HG02588 (cell line): ENCODE results near the gene SCLY.

ENCODE experiments used
- ATAC-seq: cut with Tn5 transposase; IDR thresholded peaks from one replicate; pipeline ENCODE4 v1.9.1; 2021; ENCODE audit warnings: mild to moderate bottlenecking, moderate library complexity; ENCODE audit not compliant: unreplicated experiment

Gene SCLY

DNA sequence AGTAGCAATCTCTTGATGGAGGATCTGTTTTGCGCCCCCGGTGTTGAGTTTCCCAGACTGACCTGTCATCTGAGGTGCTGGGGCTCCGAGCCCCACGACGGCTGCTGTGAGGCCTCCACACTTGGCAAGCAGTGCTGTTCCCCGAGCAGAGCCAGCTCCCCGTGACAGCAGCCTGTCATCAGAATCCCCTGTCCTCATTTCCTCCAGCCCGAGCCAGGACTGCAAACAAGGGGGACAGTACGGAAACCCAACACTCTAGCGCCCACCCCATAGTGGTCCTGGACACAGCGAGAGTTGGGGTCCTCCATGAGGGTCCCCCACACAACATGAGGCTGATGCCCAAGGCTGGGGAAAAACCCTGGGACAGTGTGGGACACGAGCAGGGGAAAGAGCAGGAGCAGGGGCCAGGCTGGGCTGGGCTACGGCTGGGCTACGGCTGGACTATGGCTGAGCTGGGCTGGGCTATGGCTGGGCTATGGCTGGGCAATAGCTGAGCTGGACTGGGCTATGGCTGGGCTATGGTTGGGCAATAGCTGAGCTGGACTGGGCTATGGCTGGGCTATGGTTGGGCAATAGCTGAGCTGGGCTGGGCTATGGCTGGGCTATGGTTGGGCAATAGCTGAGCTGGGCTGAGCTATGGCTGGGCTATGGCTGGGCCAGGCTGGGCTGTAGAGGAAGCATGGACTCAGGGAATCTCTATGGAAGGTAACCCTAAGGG is 76.2 kb downstream of the SCLY start:
- ATAC-seq: no peak

DNA sequence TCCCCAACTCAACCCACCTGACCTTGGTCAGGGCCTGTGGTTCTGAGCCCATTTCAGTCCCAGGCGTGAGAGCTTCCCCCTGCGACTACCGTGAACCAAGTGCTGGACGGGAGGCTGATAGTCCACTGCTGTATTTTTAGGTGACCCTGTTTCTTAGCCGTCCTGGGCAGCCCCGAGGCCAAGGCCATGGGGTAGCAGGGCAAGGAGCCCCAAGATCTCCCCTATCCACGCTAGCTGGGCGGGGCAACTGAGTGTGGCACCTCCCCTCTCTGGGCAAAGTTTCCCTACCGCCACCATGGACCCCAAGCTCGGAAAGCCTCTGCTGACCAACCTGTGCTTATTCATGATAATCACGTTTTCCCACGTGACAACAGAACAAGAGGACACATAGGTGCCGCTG is 77.1 kb downstream of the SCLY start:
- no peak for ATAC-seq

DNA sequence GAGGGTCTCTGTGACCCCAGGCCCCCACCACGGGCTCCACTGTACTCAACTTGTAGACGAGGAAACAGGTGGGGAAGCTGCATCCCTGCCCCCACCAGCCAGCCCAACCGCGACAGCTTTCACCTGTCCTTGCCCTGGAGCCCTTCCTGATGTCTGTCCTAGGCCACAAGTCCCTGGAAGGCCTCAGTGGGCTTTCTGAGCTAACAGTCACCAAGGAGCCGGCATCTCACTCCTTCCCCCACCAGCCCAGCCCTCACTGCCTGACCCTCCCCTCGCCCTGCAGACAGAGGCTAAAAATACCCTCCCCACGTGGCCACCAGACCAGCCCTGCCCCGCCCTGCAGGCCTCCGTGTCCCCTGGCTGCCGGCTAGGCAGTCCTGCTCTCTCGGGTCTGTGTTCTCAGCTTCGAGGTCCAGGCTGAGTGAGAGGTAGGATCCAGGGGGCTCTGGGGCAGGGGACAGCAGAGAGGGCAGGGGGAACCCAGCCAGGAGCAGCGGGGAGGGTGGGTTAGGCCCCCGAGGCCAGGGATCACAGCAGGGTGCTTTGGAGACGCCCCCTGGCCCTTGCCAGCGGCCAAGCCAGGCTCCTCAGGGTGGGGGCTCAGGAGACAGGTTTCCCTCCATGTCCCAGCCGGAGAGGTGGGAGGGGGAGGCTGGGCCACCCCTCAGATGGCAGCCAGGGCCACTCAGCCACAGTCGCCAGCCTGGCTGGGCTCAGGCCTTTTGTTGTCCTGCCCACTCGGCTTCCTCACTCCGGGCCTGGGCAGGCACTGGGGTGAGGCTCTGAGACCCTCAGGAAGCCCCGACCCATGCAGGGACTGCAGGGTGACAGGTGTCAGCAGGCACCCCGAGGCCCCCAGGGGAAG is 77.8 kb downstream of the SCLY start, which contains the start of gene KLHL30:
TSS of gene KLHL30 (plus strand) at position 338 of the 865 bp plus-strand sequence. CDS start 2,087 bp downstream, outside the sequence.
- ATAC-seq: no peak

DNA sequence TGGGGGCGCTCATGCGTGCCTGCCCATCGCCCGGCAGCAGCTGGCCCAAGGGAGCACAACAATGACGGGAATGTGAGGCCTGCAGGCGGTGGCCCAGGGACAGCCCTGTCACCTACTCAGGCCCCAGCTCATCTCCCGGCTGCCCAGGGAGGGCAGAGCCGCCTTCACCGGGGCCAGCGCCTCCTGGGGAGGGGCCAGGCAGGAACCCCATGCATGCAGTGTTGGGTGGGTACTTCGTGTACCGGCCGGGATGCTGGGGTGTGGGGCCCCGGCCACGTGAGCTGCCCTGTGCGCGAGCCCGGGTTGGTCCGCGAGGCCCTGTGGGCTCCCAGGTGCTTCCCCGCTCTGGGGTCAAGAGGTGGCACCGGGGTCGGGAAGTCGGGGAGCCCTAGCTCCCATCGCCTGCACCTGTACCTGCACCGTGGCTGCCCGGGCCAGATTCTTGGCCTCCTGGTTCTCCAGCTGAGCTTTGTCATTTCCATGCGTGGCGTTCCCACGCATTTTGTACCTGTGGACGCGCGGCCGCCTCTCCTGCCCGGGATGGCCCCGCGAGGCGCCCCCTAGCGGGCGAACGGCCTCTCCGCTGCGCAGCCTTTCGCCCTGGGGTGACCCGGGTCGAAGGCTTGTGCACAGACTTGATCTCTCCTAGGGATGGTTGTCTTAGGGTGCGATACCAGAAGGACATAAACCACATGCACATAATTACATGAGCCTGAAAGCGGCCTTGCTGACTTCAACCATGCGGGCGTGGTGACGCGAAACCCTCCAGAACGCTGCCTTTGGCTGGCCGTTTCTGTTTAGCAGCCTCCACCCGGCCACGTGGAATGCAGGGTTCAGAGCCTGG is 78.6 kb downstream of the SCLY start:
- ATAC-seq: no peak

DNA sequence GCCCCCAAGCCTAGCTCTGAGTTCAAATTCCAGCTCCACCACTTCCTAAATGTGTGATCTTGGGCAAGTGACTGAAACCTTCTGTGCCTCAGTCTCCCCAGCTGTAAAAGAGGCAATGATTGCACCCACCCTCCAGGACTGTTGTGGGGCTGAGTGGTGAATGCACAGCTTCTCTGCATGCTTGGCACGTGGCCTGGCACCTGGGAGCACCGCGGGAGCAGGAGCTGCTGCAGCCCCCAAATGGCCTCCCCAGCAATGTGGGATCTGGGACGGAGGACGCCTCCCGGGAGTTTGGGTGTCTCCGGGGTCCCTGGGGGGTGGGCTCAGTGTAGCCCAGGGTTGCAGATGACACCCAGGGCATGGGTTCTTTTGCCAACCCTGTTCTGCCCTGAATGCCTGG is 79.2 kb downstream of the SCLY start:
- no peak for ATAC-seq

DNA sequence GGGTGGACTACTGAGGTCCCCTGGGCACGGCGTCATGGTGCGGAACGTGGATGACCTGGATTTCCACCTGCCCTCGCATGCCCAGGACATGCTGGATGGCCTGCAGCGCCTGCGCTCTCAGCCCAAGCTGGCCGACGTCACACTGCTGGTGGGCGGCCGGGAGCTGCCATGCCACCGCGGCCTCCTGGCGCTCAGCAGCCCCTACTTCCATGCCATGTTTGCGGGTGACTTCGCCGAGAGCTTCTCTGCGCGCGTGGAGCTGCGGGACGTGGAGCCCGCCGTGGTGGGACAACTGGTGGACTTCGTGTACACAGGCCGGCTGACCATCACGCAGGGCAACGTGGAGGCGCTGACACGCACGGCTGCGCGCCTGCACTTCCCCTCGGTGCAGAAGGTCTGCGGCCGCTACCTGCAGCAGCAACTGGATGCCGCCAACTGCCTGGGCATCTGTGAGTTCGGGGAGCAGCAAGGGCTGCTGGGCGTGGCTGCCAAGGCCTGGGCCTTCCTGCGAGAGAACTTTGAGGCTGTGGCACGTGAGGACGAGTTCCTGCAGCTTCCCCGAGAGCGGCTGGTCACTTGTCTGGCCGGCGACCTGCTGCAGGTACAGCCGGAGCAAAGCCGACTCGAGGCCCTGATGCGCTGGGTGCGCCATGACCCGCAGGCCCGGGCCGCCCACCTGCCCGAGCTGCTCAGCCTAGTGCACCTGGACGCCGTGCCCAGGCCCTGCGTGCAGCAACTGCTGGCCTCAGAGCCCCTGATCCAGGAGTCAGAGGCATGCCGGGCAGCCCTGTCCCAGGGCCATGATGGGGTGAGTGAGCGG is 80.1 kb downstream of the SCLY start:
- ATAC-seq: no peak

DNA sequence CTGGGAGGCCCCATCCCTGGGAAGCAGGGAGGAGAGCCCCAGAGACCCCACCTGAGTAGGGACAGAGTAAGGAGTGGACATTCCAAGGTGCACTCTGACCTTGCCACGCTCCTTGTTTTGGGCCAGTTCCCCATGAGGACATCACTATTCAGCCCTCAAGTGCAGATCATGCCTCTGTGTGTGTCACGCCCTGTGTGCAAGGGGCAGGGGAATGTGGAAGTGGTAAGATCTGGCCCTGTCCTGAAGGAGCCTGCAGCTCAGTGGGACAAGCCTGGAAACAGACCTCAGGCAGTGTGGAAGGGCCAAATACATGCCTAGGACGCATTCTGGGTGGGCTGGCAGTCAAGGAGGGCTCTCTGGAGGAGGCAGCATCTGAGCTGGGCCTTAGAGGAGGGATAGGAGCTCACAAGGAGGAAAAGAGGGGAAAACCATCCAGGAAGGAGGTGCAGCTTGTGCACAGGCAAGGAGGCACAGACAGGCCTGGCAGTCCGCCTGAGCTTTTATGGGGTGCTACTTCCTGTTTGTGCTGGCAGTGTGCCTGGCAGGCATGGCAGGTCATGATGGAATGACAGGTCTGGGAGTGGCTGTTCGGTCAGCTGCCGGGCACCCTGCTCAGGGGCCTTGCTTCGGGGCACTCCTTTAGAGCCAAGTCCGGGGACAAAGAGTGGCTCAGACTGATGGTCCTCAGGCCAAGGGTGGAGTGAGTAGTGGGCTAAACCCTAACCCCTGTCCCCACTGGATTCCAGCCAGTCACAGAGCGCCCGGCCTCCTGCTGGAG is 80.9 kb downstream of the SCLY start:
- no peak for ATAC-seq

DNA sequence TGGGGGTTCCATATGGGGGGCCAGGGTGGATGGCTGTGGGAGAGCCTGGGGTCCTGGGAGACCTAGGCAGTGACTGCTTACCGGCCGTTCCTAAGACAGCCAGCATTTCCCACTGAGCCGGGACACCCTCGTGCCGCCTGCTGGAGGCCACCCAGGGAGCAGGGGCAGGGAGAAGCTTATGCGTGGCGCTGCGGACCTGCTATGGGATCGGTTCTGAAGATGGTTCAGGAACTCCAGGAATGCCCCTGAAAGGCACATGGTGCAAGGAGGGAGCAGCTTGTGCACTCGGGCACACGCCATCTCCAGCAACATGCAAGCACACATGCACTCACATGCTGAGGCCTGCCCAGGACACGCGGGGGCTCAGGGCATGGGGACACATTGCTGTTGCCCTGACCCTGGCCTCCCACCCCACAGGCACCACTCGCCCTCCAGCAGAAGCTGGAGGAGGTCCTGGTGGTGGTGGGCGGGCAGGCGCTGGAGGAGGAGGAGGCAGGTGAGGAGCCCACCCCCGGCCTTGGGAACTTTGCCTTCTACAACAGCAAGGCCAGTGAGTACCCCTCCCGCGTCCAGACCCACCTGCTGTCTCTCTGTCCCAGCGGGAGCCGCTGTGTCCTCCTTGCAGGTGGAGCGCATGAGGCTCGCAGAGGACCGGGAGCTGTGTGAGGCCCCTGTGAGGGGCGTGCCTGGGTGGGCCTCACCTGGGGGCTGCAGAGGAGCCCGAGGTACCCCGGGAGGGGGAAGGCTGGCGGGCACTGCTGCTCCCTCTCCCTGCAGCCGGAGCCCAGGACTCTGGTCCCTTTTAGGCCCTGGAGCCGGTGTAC is 81.8 kb downstream of the SCLY start:
- no peak for ATAC-seq

DNA sequence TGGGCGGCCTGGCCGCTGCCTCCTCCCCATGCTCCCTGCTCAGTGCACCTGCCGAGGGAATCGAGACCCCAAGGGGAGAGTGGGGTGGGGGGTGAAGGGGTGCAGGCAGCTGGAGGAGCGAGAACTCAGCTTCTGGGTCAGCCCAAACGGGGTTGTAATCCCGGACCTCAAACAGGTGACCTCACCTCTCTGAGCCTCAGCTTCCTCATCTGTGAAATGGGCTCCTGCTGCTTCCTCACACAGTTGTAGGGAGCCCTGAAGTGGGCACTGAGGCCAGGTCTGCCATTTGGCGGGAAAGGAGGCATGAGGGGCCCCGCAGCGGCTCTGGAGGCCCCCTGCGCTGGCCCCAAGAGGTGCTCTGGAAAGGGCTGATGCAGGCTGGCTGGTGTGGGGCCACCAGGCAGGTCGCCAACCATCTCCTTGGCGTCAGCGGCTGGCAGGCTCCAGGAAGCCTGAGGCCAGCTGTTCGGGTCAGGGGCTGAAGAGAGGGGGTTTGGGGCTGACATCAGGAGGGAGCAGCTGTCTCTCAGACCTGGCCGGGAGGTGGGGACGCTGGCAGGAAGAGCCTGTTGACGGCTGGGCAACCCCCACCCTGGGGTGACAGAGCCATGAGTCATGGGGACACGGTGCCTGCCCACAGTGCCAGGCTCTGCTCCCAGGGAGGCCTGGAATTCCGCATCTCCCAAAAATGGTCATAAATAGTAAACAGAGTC is 82.6 kb downstream of the SCLY start:
- no peak for ATAC-seq

DNA sequence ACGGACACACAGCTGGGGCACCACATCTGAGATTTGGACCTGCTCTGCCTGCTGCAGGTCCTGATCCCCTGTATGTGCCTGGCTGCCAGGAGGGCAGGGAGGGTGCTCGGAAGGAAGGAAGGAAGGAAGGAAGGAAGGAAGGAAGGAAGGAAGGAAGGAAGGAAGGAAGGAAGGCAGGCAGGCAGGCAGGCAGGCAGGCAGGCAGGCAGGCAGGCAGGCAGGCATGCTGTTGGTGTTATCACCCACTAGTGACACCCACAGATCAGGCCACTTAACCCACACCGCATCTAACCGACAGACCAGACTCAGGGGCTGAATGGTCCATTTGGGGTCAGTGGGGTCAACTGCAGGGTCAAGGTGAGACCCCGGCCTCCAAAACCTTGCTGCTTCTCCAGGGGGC is 83.5 kb downstream of the SCLY start:
- no peak for ATAC-seq

DNA sequence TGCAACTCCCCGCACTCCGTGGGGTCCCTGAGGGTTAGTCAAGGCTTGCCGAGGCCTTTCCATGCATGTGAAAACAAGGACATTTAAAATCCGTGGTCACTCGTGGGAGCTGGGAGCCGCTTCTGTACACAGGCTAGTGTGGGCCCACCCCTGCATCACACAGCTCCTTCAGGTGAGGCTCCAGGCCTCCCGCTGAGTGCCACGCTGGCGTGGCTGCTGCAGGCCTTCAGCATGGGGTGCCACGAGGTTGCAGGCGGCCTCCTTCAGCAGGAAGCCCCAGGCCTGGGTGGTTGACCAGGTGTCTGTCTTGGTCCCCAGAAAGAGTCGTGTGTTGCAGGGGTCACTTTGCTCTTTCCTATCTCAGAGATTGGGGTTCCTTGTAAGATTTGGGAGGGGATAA is 84.2 kb downstream of the SCLY start:
- ATAC-seq: no peak

DNA sequence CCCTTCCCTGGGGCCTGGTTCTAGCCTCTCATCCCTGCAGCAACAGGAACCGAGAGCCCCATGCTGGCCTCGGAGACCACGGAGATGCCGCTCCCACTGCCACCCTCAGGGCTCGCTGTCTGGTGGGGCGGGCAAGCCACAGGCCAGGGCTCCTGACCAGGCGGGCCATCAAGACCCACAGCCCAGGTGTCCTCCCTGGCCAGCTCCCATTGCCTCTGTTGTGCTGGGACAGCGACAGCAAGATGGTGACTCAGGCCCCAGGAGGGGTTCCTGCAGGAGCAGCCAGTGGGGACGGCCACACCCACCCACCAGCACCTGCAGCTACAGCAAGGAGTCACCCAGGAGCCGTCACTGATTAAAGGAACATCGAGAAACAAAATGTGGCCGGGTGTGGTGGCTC is 85.0 kb downstream of the SCLY start:
- no peak for ATAC-seq

DNA sequence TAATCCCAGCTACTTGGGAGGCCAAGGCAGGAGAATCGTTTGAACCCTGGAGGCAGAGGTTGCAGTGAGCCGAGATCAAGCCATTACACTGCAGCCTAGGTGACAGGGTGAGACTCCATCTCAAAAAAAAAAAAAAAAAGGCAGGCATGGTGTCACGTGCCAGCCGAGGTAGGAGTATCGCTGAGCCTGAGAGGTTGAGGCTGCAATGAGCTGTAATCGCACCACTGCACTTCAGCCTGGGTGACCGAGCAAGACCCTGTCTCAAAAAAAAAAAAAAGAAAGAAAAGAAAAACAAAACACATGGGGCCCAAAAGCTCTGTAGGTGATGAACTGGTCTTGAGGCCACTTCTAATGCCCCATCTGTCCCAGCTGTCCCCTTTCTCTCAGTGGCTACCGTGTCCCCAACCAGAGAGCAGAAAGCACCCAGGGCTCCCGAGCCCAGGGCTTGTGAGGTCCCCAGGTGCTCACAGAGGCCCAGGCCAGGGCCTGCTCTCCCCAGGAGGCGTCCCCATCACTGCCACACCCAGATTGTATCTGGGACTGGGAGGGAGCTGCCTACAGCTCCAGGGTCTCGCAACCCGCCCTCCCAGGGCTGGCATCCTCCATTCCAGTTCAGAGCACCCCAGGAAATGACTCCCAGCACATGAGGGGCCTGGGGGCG is 86.2 kb downstream of the SCLY start:
- ATAC-seq: no peak

DNA sequence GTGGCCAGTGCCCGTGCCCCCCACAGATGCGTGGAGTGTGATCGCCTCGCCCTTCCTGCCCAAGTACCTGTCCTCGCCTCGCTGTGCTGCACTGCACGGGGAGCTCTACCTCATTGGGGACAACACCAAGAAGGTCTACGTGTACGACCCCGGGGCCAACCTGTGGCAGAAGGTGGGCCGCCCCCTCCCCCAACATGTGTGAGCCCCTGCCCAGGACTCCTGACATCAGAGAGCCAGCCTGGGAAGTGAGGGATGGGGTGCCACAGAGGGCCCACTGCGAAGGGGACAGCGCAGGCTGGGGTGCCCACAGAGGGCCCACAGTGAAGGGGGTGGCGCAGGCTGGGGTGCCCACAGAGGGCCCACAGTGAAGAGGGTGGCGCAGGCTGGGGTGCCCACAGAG is 88.2 kb downstream of the SCLY start:
- ATAC-seq: no peak
